Measurements from ENCODE around the gene IRF8.
"Not testable (repeated sequence)": the region's sequence is repeated elsewhere in the genome, so short reads cannot be mapped to it uniquely, and the experiment has no call there.

IRF8 gene, protein sequence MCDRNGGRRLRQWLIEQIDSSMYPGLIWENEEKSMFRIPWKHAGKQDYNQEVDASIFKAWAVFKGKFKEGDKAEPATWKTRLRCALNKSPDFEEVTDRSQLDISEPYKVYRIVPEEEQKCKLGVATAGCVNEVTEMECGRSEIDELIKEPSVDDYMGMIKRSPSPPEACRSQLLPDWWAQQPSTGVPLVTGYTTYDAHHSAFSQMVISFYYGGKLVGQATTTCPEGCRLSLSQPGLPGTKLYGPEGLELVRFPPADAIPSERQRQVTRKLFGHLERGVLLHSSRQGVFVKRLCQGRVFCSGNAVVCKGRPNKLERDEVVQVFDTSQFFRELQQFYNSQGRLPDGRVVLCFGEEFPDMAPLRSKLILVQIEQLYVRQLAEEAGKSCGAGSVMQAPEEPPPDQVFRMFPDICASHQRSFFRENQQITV

DNA sequence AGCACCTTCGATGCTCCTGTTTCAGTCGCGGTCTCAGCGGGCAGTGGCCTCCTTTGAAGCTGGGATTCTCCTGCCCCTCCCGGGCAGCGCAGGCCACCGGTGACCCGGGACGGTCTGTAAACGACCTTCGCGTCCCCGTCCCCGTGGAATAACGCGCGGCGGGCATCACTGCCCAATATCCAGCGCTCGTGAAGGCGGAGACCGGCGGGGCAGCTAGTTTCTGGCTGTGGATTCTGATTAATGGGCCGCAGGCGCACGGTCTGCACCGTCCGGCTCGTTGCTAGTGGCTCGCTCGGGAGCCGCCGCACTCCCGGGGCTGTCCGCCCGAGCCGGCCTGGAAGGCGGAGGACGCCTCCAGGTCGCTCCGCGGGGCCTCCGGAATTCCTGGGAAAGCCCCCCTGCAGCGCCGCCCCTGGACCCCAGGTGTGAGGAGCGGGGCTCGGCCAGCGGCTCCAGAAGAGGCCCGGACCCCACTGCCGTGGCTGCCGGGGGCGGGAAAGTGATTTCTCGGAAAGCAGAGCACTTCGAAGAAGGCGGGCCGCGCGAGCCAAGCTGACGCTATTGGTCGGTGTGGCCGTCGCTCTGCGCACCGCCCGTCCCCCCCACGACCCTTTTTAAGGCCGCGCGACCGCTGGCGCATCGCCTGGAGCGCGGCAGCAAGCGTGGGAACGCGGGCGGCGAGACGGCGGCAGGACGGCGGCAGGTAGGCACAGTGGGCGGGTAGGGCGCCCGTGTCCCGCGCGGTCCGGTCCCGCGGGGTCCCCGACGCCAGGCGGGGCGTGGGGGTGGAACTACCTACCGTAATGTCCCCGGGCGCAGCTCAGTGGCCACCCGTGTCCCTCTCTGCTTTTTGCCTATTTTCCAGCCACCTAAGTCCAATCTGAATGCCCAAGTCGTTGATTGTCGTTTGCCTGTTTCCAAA, at the start of gene IRF8:
Gene IRF8, plus strand, starts transcription at position 642 of the 922 bp plus-strand sequence. CDS start 3,854 bp downstream, outside the sequence.
- DNase-seq (ENCODE audit: low read depth), result peak; percentile 80

DNA sequence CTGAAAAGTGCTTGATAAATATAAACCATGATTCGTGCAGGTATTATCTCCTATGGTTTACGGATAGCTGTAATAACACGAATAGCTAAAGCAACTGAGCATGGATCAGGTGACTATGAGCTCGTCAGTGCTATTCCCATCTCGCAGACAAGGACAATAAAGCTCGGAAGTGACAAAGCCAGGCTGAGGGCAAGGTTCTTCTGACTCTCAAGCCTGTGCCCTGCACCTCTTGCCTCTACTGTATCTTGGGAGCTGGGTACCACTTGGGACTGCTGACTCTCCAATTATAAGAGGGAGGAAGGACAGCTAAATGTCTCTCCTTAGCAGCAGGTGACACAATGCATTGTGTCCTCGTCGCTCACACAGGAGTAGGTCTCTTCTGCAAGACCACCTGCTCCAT, 49.6 kb upstream of the IRF8 start:
- no peak for DNase-seq (ENCODE audit: low read depth)

DNA sequence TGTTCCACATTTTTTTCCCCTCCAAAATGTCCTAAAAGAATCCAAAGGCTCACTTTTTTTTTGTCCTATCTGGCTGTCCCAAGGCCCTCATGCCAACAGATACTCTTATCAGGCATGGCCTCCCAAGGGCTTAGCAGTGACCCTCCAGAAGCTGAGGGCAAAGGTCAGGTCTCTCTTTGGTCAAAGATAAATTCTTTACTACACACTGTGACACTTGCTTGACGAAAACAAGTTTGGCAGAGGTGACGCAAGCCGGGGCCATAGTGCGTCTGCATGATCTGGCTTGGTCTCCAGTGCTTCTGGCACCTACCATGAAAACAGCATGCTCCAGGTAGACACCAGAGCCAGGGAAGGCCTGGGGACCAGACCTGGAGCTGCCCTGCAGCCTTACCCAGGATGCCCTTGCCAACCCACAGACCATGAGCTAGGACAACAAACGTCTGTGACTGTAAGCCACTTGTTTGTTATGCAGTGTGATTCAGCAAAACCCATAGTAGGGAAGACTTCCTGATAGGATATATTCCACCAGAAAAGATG, 48.5 kb upstream of the IRF8 start:
- no peak for DNase-seq (ENCODE audit: low read depth)

DNA sequence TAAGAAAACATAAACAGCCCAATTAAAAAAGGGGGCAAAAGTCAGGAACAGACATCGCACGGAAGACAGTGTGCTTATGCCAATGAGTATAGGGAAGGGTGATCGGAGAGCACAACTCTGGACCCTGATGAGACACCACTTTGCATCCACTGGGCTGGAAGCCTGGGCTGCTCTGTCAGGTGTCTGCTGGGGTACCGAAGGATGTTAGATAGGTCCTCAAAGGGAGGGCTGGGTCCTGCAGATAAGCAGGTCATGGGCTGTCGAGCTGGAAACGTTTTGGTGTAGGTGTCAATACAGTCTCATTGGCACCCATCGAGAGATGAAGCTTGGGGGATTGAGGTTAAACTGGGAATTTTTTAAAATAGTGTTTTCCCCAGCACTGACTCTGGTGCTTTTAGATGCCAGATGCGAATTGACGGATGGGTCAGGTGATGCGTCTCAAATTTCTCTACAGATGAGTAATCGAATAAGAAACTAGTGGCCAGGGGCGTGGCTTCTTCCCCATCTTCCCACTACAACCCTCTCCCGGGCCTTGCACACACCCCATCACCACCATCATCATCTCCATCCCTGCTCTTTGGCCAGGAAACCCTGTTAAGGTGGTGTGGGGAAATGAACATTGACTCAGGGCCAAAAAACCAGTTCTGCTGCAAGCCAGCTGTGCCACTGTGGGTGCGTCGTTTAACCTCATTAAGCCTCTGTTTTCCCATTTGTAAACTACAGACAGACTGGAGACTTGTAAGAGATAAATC, 47.8 kb upstream of the IRF8 start:
- no peak for DNase-seq (ENCODE audit: low read depth)

DNA sequence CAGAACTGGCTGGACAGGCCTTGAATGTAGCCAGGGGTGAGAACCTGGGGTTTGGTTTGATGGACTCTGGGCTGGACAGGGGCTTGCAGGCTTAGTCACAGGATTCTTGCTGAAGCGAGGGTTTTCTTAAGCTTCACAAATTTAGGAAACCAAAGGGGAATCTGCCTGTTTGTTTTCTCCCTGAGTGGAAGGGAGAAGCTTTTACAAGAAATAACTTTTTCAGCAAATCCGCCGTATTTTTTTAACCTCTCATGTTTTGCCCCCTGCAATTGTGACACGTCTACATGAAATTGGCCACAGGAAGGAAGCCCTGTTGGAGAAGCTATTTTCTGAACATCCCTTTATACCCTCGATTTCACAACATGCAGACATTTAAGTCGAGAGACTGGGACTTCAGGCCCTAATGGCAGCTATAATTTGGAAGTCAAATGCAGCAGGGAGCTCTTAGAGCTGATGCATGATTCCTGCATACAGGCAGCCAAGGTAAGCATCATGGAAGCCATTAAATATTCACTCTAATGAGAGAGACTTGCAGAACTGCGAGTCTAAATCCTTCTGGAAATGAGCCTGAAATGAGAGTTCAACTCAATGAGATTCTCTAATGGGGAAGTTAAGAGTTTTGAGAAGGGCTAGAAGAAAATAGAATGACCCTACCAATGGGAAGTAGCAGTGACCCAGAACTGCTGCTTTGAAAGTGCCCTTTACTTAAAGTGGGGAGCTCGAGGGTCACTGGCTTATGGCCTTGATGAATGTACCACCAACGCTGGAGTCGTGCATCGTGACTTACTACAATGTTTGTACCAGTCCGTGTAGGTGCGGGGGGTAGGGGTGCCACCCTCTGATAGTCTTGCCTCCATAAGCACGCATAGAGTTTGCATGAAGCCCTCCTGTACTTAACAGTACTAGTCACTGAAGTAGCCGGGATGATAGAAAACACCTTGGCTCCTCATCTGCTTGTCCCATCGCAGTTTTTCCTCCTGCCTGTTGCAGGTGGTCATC, 45.1 kb upstream of the IRF8 start:
- DNase-seq (ENCODE audit: low read depth), result no peak

DNA sequence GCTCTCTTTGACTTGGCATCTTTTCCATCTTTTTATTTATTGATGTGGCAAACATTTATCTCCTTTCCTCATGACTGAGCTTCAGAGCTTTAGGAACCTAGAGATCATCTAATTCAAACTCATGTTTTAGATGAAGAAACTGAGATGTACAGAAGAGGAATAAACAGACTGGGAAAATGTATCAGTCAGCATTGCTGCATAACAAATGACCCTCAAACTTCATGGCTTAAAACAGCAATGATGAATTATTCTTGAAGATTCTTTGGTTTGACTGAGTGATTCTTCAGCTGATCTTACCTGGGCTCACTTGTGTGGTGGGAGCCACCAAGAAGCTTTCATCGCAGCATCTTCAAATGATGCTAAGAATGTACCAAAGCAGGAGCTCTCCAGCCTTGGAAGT, 44.0 kb upstream of the IRF8 start:
- DNase-seq (ENCODE audit: low read depth), result no peak

DNA sequence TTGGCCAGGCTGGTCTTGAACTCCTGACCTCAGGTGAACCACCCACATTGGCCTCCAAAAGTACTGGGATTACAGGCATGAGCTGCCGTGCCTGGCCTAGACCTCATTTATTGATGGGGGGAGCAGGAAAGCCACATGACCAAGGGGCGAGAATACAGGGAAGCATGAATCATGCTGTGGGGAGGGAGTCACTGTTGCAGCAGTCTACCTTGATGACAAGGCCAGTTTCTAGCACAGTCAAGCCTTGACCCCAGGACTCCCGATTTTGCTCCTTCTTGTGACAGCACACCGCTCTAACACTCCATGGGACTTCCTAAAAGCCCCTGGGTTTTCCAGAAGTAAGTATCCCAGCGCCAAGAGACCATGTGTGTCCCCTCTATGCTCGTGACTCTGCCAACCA, 42.9 kb upstream of the IRF8 start:
- no peak for DNase-seq (ENCODE audit: low read depth)

DNA sequence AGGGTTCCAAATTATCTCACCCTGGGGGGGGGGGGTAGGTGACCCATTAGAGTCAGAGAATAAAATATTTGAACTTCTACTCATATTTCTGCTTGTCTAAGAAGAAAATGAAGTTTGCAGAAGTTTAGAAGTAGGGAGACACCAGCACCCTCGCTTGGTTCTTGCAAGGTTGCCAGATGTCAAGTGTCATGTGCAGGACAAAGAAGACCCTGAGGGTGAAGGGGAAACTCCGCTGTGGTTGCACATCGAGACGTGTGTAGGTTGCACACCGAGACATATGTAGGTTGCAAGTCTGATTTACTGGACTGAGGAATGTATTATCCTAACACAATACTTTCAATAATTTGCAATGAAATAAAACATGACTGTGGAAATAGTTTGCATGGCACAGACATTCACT, 42.4 kb upstream of the IRF8 start:
- no peak for DNase-seq (ENCODE audit: low read depth)

DNA sequence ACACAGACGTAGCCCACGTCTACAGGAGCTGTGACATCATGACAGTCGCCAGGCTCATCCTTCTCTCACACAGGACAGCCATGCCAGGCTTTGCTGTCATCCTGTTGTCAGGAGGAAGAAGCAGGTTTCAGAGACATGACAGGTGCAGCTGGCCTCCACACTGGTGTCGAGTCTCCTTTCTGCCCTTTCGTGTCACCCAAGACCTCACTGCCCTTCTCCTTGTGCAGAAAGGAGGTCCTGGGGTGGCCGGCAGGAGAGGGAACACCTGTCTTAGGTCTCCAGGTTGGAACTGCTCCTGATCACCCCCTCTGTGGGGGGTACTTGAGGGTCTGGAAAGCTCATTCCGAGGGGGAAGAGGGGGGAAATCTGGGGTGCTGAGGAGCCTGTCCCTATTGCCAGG, 41.6 kb upstream of the IRF8 start:
- no peak for DNase-seq (ENCODE audit: low read depth)

DNA sequence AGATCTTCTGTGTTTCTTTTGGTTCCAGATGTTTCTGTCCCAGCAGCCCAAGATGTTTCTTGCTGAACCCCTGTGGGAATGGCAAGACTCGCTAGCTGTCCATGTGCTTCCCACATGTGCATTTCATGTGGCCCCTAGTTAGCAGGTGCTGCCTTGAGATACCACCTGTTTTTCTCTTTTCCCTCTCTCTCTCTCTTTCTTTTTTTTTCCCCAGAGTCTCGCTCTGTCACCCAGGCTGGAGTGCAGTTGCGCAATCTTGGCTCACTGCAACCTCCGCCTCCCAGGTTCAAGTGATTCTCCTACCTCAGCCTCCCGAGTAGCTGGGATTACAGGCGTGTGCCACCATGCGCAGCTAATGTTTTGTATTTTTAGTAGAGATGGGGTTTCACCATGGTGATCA, 40.4 kb upstream of the IRF8 start:
- not testable (repeated sequence) for DNase-seq (ENCODE audit: low read depth)

DNA sequence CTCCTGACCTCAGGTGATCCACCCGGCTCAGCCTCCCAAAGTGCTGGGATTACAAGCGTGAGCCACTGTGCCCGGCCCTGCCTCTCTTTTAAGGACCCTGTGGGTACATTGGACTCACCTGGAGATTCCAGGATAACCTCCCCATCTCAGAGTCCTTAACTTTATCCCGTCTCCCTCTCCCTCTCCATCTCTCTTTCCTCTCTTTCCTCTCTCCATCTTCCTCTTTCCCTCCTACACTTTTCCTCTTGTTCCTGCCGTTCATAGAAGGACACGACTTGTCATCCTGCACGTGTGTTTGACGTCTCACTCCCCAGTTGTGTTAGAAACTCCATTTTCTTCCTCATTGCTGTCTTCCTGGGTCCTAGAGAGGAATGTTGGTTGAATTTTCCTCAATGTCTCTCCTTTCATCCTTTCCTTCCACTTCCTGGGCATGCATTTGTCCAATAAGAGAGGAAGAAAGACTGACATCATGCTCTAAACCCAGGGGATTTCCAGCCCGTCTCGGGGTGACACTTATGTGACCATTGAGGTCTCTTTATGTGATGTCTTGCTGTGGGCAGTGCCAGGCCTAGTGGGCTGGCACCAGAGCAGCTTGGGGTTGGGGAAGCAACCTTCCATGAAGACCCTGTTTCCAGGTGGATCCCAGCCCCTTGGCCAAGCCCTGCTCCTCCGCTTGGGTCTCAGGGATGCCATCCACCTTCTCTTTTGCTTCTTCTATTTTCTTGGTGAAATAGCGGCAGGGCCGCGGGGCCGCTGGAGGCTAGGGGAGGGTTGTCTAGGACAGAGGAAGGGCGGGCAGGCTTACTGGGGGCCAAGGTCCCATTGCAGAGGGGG, 39.8 kb upstream of the IRF8 start:
- no peak for DNase-seq (ENCODE audit: low read depth)

DNA sequence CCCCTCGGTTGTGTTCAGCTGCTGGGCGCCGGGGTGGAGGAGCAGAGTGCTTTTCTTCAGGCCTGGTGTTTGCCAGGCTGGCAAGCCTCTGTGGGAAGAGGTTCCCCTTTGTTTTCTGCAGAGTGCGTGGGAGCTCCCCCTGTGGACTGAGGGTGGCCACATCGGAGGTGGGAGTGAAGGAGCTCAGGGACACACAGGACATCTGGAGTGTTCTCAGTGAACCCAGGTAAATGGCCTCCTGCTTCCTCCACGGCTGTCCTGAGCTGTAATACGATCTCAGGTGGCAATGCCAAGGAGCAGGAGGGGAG, 39.2 kb upstream of the IRF8 start:
- DNase-seq (ENCODE audit: low read depth), result no peak

DNA sequence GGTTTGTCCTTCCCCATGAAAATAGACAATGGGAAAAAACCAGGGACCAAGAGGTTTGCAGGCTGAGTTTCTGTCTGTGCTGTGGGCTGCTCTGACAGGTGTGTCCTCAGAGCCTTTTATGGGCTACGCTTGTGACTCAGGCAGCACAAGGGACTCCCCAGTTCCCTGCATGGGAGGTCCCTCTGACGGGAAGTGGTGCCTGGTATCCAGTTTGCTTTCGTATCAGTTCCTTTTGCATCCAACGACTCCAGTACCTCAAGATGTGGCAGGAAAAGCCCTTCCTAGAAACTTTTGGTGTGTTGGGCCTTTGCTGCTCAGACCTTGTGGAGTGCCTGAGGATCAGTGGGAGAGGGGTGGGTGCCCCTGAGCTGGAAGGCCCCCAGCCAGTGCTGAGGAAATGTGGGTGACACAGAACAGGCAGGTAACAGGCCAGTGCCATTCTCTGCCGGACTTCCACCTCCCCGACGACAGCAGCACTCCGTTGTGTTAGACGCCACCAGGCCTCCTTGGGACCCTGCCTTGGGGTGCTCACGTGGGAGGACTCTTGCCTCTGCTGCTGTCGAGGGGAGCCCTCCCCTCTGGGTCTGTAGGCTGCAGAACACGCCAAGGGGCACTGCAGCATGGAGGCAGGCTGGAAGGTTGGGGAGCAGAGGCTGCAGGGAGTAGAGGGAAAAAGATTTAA, 38.4 kb upstream of the IRF8 start:
- DNase-seq (ENCODE audit: low read depth), result no peak

DNA sequence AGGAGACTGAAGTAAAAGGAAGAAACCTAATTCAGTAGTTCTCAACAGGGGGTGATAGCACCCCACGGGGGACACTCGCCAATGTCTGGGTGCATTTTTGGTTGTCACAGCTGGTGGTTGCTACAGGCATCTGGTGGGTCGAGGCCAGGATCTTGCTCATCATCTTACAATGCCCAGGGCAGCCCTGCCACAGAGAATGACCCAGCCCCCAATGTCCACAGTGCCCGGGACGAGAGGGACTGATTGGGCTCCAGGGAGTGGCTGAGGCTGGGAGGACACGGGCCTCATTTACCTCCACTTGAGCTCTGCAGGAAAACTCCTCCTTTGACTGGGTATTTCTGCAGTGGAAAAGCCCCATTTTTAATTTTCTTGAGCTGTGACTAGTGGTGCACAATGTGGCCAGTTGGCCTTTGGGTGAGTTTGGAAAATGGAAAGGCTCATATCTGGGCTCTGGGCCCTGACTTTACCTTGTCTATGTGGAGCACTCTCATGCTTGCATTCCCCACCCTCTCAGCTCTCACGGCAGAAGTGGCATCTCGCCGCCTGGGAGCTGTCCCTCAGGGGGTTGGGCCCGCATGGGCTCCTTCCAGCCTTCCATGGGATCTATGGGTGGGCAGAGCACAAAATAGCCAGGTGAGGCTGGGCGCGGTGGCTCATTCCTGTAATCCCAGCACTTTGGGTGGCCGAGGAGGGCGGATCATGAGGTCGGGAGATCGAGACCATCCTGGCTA, 37.7 kb upstream of the IRF8 start:
- DNase-seq (ENCODE audit: low read depth), result no peak

DNA sequence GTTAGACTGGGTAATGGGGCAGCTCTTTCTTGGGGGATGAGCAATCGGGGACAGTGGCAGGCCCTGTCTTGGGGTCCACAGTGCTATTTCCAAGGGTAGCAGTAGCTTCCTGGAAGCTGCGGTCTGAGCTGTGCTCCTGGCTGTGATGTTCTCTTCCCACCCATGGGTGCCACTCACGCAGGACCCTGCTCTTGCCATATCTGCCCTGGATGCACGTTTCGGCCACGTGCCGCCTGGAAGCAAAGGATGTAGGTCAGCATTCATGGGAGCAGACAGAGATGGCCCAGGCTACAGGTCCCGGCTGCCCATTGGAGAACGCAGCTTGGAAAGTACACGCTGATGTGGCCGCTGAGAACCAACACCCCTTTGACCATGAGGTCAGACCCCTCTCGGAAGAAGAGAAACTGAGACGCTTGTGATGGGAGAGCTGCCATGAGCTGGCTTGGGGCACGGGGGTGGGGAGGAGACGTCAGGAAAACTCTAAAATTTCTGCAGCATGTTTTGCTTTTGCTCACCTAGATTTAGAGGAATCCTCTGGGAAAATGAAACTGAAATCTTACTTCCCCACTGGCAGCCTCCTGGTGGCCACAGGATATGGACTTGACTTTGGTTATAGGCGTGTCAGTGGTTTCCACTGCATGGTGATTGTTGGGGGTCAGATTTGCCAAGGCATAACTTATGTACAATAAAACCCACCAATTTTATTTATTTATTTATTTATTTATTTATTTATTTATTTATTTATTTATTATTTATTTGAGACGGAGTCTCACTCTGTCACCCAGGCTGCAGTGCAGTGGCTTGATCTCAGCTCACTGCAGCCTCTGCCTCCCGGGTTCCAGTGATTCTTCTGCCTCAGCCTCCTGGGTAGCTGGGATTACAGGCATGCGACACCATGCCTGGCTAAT, 36.2 kb upstream of the IRF8 start:
- DNase-seq (ENCODE audit: low read depth), result no peak

DNA sequence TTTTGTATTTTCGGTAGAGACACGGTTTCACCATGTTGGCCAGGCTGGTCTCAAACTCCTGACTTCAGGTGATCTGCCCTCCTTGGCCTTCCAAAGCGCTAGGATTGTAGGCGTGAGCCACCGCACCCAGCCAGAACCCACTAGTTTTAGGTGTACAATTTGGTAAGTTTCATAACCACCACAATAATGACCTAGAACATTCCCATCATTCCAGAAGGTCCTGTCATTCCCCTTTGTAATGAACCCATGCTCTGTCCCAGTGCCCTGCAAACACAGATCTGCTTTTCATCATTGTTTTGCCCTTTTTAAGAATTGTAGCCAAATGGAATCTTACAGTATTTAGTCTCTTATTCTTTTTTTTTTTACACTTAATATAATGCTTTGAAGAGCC, 35.6 kb upstream of the IRF8 start:
- no peak for DNase-seq (ENCODE audit: low read depth)

DNA sequence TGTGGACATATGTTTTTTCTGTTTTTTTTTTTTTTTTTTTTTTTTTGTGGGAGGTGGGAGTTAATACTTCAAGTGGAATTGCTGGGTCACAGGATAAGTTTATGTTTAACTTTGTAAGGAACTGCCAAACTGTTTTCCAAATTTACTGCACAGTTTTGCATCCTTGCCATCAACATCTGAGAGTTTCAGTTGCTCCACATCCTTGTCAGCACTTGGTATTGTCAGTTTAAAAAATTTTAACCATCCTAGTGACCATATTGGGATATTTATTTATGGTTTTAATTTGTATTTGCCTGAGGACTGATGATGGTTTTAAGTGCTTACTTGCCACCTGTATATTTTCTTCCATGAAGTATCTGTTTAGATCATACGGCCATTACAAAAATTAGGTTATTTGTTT, 34.0 kb upstream of the IRF8 start:
- no peak for DNase-seq (ENCODE audit: low read depth)

DNA sequence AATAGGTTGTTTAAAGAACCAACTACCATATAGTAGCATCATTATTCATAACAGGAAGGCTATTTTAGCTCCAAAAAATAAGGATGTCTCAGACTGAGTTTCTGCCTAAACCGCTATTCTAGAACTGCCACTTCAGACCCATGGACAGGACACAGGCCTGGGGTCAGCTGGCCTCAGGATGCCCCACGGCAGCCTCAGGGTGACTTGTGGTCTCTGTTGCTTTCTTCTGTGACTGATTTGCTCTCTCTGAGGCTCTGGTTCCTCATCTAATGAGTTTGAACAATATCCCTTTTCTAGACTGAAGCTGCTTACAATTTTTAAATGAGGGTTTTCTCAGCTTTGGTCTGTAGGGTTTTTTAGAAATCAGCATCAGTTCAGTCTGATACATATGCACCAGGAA, 31.8 kb upstream of the IRF8 start:
- DNase-seq (ENCODE audit: low read depth), result no peak

Data from activated T-cell treated with anti-CD3 and anti-CD28 coated beads for 24 hours (primary cell).